Germinal center (tissue), 1 donor: ENCODE results near the gene SEPTIN5.

Experiments
- DNase-seq: peaks from one replicate; pipeline ENCODE4 v3.0.0; 2012; ENCODE audit warnings: mixed read lengths, low spot score

SEPTIN5 gene

GRCh38 chr22:19749876-19750275, 35.6 kb downstream of the SEPTIN5 start:
- DNase-seq = no peak

- no peak for DNase-seq
Observed at GRCh38 chr22:19750507-19751490, 36.5 kb downstream of the SEPTIN5 start.

DNA sequence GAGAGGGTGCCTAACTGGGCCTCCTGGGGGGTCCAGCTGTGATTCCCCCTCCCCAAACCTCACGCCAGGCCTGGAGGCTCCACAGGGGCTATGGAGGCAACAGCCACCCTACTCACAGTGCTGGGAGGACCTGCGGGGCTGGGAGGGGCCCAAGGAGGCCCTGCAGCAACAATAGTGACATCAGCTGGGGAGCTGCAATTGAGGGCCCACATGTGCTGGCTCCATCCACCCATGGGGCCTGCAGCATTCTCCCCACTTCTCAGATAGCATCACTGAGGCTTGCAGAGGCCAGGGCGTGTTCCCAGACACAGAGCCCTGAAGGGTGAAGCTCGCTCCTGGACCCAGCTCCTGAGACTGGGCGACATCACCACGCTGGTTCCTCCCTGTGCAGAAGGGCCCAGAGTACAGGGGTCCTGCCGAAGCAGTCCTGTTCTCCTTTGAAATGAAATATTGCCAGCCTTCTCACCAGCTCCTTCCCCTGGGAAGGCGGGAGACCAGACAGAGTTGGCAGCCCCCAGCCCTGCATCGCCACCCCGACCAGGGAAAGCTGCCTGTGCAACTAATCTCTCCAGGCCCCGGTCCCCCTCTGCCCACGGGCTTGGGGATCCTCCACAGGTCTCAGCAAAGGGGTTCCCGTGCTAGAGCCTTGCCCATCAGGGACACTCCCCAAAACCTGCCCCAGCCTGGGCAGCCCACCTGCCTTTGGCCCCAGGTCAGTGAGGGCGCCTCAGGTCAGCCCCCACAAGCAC, 37.4 kb downstream of the SEPTIN5 start:
- DNase-seq = no peak

DNA sequence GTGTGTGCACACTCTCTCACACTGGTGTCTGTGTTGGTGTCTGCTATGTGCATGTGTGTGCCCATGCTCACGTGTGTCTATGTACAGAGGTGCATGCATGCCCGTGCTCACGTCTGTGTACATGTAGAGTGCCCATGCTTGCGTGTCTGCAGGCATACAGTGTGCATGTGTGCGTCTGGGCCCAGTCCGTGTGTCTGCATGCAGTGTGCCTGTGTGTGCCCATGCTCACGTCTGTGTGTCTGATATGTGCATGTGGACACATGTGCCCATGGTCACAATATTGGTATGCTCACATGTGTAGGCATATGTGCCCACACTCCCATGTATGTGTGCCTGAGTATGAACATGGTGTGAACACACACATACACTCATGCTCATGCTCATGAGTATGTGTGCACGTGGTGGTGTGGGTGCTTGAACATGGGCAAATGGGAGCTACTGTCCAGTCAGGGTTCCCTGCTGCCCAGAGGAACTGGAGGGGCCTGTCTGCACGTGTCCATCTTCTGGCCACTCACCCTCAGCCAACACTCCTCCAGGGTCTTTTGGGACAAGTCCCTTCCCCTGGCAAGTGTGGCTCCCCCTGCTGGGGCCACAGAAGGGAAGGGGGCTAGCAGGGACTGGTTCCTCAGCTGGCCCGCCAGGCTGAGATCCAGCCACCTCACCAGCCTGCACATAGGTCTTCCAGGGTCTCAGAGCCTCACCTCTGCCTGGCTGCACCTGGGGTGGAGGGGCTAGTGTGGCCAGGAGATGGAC, 39.0 kb downstream of the SEPTIN5 start:
- DNase-seq = no peak

- no peak for DNase-seq
Observed at GRCh38 chr22:19753996-19754700, 39.8 kb downstream of the SEPTIN5 start.

DNA sequence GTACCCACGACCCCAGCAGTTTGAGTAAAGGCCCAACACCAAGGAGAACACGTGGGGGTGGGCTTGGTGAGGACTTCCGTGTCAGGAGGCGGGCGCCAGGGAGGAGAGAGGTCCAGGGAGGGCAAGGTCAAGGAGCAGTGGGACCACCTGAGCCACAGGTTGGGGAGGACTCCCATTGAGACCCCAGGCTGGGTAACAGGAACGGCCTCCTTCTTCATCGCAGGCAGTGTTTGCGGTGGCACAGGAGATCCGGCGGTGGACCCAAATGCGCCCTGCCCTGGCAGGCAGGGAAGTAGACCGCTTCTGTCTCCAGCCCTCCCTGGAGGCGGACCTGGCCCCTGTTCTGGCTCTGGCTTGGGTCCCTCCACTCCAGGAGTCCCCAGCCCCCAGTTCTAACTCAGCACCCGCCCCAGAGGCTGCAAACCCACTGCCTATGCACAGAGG, 40.4 kb downstream of the SEPTIN5 start:
- DNase-seq = no peak

DNA sequence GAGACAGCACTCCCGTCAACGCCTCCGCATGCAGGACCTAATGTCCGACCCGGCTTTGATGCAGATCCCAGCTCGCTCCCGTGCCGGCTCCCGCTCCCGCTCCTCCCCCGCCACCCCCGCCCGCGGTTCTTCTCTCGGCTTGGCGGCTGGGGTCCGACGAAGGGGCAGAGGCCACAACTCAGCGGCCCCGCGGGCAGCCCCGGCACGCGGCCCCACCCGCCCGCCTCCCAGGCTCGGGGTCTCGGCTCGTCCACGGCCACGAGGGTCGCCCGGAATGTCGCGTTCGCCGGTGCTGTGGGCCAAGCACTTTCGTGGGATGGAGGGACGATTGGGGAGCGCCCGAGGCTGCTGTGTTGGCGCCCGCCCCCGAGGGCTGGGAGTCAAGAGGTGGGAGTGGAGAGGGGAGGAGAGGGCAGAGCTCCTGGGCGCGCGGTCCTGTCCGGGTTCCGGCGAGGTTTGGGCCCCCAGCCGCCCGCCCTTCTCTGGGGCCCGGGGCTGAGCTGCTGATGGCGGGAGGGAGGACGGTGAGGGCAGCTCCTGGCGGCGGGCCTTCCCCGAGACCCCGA, 40.9 kb downstream of the SEPTIN5 start:
- DNase-seq = no peak

DNA sequence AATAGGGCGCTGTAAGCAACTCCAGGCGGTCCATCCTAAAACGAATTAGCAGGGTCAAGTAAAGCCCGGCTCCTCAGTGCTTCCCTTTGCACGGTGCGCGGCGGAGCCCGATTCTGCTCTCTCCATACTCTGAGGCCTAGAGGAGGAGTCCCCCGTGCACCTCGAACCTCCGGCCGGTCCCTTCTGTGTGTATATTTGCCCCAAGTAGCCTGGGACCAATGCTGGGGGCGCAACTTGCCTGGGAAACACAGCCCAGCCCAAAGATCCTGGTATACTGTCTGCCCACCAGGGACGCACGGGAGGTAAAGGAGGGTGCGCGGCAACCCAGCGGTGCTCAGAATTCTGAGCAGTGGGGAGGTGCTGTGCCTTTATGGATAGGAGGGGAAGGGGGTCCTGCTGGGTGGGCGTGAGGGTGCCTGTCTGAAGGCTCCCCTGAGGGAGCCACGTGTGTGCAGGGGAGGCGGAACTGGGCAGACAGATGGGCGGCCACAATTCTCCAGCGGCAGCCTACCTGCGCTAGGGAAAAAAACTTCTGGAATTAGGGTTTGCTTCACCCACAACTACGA, 41.5 kb downstream of the SEPTIN5 start:
- DNase-seq = no peak

GRCh38 chr22:19756288-19757128, 42.2 kb downstream of the SEPTIN5 start:
- peak; percentile 77 for DNase-seq

- peak; percentile 63 for DNase-seq
Observed at GRCh38 chr22:19757140-19757984, 43.1 kb downstream of the SEPTIN5 start.

GRCh38 chr22:19757985-19758895, 43.9 kb downstream of the SEPTIN5 start:
- DNase-seq = no peak

DNA sequence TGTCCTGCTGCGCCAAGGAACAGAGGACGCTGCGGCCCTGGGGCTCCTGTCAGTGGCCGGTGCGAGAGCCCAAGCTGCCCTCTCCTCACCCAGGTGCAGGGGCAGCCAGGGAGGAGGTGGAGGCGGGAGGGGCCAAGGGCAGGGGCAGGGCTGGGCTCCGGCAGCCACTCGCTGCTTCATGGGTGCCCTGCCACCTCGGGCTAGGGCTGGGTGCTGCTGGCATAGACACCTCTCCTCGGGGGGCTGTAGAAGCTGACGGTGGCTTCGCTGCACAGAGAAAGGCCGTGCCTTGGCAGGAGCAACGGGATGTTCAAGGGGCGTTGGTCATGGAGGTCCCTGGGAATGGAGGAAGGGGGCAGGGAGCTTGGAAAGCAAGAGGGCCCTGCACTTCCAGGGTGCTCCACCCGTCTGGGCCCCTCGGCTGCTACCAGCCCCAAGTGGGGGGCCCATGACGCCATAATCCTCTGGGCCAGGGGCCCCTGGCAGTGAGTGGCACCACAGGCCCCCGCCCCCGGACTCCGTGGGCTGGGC, 44.7 kb downstream of the SEPTIN5 start:
- DNase-seq = no peak

- DNase-seq = no peak
Observed at GRCh38 chr22:19759427-19760057, 45.2 kb downstream of the SEPTIN5 start.

DNA sequence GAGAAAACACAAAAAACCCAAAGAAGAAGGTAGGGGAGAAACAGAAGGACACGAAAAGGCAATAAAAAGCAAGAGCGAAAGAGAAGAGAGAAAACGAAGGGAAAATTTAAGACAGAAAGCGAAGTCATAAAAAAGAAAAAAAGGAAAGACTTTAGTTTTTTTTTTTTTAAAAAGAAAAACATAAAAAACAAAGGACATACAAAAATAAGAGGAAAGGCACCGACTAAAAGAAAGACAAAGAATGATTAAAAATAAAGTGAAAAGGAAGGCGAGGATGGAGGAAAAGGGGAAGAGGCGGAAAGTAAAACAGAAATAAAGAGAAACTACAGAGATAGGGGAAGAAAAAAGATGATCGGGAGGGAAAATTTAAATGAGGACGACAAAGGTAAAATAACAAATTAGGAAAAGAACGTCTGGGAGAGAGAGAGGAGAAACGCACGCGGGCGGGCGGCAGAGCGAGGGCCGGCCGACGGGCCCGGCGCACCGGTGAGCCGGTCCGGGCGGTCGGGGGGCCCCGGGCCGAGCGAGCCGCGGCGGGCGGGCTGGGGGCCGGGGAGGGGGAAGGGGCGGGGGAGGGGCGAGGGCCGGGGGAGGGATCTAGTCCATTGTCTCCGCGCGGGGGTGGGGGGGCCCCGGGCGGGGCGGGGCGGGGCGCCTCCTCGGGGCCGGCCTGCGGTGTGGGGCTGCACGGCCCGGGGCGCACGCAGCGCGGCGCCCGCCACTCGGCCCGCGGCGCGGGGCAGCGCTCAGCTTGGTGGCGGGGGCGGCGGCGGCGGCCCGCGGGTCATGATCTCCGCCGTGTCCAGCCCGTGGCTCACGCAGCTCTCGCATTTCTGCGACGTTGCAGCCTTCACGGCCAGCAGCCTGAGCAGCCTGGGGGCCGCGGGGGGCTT, 46.0 kb downstream of the SEPTIN5 start, which contains the start of gene TBX1:
TBX1 (plus strand) TSS at position 721 of the 893 bp plus-strand sequence; CDS start at position 787, 66 bp downstream.
- no peak for DNase-seq

GRCh38 chr22:19760951-19761724, 46.8 kb downstream of the SEPTIN5 start:
- no peak for DNase-seq
